Activated T-helper 17 cell treated with anti-CD3 and anti-CD28 coated beads, Interleukin-2, amount 50 U/mL, for 72 hours (primary cell): ENCODE results near the gene DTNB. TPM values are rescaled to one million over a fixed set of nuclear protein-coding genes. Genes with fewer than 3 reads are reported as not detected.
A peak's percentile ranks its signal among the peaks of the same experiment; 100 is the strongest.
"Not testable (repeated sequence)": the region's sequence is repeated elsewhere in the genome, so short reads cannot be mapped to it uniquely, and the experiment has no call there.

ENCODE experiments used
- ATAC-seq: fragments of 150-1000 bp; cut with Tn5 transposase; replicated peaks from 2 replicates; pipeline ENCODE4 v1.10.0; 2021; ENCODE audit warnings: mild to moderate bottlenecking, moderate library complexity
- H3K27ac Mint-ChIP-seq: one replicate; pipeline ENCODE4 v1.8.0; 2022; ENCODE audit warnings: mixed read lengths
- H3K27me3 Mint-ChIP-seq: one replicate; pipeline ENCODE4 v1.8.0; 2022; ENCODE audit warnings: mixed read lengths
- H3K36me3 Mint-ChIP-seq: one replicate; pipeline ENCODE4 v1.8.0; 2022; ENCODE audit warnings: low read depth, mild to moderate bottlenecking, mixed read lengths
- H3K4me1 Mint-ChIP-seq: one replicate; pipeline ENCODE4 v1.8.0; 2022; ENCODE audit warnings: mixed read lengths
- H3K4me3 Mint-ChIP-seq: one replicate; pipeline ENCODE4 v1.8.0; 2022; ENCODE audit warnings: mild to moderate bottlenecking, mixed read lengths
- H3K9me3 Mint-ChIP-seq: one replicate; pipeline ENCODE4 v1.8.0; 2022; ENCODE audit warnings: mixed read lengths
- total RNA-seq, 2 donors: library from RNA; stranded (reverse); gene quantifications; one replicate each; pipeline ENCODE4 v1.2.3, GENCODE V29; 2022

The DTNB gene
- total RNA-seq, 2 donors from 2014 or later, result 10.0 to 11.8 TPM

DNA sequence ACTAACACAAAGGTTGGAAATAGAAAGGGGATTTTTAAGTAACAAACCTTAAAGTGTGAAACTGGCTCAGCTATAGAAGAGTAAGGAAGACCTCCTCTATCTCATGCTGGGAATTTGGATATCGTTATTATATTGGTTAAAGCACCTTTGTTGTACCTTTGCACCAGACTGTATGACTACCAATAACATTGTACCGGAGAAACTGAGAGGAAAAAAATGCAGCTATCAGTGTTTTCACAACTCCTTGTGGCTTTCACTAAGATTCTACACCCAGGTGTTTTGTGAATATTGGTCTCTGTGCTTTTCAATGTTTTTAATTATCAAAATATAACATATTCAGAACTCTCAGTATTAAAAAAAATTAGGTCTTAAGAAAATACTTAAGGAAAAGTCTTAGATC, 48.7 kb downstream of the DTNB start:
- H3K36me3 Mint-ChIP-seq, result peaks cover 48% of the 10 kb centered on the region
- peak overlapping the region; percentile 57 for H3K27ac Mint-ChIP-seq
- no peak overlapping the region for H3K4me3 Mint-ChIP-seq
- no peaks in the 10 kb centered on the region for H3K27me3 Mint-ChIP-seq
- H3K4me1 Mint-ChIP-seq, result no peaks in the 10 kb centered on the region
- no peaks in the 10 kb centered on the region for H3K9me3 Mint-ChIP-seq
- no peak for ATAC-seq

DNA sequence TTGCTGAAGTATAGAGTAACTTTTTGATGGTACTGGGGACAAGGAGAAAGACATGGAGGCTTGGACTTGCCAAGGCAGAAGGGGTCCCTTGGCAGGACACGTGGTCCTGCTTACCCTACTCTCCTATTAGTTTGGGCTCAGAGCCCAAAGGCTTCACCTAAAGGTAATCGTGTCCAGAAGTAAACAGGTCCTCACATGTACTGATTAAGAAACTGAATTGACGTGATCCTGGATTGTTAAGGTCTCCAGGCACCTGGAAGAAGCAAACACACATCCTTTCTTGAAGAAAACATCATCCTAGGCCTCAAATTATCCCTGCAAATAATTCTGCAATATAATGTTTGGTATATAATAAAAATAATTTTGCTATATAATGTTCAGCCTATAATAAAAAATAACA, 50.0 kb downstream of the DTNB start:
- Mint-ChIP-seq H3K27ac (no peak overlapping the region), H3K4me3 (no peak overlapping the region), H3K4me1 (no peaks in the 10 kb centered on the region), H3K9me3 (no peaks in the 10 kb centered on the region), H3K27me3 (no peaks in the 10 kb centered on the region), H3K36me3 (peaks cover 47% of the 10 kb centered on the region)
- no peak for ATAC-seq

DNA sequence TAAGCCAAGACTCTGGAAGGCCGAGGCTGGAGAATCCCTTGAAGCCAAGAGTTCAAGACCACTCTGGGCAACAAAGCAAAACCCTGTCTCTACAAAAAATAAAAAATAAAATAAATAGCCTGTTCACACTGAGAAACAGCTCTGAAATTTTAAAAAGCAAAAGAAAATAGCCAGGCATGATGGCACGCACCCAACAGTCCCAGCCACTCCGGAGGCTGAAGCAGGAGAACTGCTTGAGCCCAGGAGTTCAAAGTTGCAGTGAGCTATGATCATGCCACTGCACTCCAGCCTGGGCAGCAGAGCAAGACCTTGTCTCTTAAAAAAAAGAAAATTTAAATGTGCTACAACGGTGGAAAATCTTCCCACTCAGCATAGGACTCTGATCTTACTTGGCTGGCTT, 52.7 kb downstream of the DTNB start:
- Mint-ChIP-seq H3K9me3 (no peaks in the 10 kb centered on the region), H3K4me1 (no peaks in the 10 kb centered on the region), H3K4me3 (no peak overlapping the region)

DNA sequence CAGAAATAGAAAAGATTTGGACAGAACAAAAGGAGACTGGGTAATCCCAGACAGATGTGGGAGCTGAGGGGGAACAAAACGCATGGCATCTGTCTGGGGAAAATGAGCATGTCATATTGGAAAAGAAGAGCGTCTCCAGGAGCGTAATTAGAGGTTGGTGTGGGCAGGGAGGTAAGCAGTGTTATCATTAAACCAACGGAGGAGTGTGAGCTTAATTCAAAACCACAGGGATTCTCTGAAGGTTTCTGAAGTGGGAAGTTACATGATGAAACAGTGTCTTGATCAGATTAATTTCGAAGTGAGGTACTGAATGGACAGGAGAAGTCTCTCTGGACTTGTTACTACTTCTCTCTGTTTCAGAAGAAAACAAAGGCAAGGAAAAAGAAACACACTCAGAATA, 53.3 kb downstream of the DTNB start:
- Mint-ChIP-seq H3K27ac (no peak overlapping the region), H3K4me1 (no peaks in the 10 kb centered on the region), H3K36me3 (peaks cover 16% of the 10 kb centered on the region), H3K27me3 (no peaks in the 10 kb centered on the region), H3K4me3 (no peak overlapping the region), H3K9me3 (no peaks in the 10 kb centered on the region)
- no peak for ATAC-seq

More for the DNA sequence above, 52.7 kb downstream of the DTNB start:
- Mint-ChIP-seq H3K27ac (no peak overlapping the region), H3K27me3 (no peaks in the 10 kb centered on the region), H3K36me3 (peaks cover 22% of the 10 kb centered on the region)
- ATAC-seq, result no peak

DNA sequence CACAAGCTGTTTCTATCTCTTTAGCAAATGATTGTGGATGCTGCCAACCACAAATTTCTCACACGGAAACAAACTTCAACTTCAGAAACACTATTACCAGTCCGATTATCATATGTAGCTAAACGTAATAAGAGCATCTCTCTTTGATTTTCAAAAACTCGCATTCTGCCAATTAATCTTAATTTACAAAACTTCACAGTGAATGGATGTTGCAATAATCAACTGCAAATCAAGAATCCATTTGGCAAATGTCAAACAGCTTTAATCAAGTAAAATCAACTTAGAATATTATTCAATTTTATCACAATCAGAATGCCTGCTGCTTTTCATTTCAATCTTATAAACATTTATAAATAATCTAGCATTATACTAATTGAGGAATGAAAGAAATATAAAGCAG, 54.2 kb downstream of the DTNB start:
- H3K4me3 Mint-ChIP-seq, result no peak overlapping the region
- no peaks in the 10 kb centered on the region for H3K4me1 Mint-ChIP-seq
- H3K27ac Mint-ChIP-seq, result no peak overlapping the region
- no peaks in the 10 kb centered on the region for H3K27me3 Mint-ChIP-seq
- ATAC-seq, result no peak
- no peaks in the 10 kb centered on the region for H3K9me3 Mint-ChIP-seq
- peaks cover 13% of the 10 kb centered on the region for H3K36me3 Mint-ChIP-seq

DNA sequence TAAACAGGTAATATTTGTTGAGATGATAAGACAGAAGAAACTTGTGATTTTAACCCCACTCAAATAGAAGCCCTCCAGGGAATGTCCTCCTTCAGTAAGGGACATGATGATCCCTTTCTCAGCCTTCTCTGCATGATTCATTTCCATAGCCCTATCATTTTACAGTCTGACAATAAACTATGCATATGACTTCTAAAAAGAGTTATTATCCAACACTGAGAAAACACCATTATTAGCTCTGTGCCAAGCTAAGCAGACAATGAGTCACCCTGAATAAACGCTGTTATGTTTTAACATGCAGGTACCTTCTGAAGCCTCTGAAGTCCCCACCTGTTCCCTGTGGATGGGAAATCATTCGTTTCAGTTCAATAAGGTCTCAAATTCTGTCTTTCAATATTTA, 54.7 kb downstream of the DTNB start:
- Mint-ChIP-seq H3K4me1 (no peaks in the 10 kb centered on the region), H3K4me3 (no peak overlapping the region), H3K27me3 (no peaks in the 10 kb centered on the region), H3K27ac (no peak overlapping the region), H3K36me3 (peaks cover 9% of the 10 kb centered on the region), H3K9me3 (no peaks in the 10 kb centered on the region)
- ATAC-seq, result no peak

DNA sequence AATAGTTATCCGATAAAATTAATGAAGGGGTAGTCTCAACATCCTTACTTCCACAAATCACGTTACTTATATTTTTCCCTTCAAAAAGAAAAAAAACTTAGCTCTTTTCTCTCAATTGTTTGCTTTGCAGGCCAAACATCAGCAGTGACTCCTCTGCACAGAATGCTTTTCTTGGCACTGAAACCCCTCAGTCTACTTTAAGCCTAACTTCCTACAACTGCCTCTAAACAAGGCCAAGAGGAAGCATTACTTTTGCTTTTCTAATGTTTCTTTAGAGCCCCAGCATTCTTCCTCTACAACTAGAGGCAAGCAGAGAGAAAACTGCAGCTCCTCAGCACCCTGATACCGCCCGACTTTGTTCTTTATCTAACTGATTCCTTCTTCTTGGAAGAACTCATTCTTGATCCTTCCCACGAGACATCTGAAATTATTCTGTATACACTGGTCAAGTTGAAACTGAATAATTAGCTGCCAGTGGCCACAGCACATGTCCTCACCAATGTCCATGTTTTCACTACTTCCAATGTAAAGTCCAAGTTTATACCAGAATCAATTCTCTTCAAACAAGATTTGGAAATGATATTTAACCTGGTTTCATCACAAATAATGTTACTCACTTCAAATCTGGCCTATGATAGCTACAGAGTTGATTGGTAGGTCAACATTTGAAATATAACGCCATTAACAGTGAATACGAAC, 55.3 kb downstream of the DTNB start:
- no peak overlapping the region for H3K4me3 Mint-ChIP-seq
- H3K27me3 Mint-ChIP-seq, result no peaks in the 10 kb centered on the region
- H3K4me1 Mint-ChIP-seq, result no peaks in the 10 kb centered on the region
- H3K27ac Mint-ChIP-seq, result no peak overlapping the region
- peaks cover 7% of the 10 kb centered on the region for H3K36me3 Mint-ChIP-seq
- ATAC-seq, result no peak
- H3K9me3 Mint-ChIP-seq, result no peaks in the 10 kb centered on the region

DNA sequence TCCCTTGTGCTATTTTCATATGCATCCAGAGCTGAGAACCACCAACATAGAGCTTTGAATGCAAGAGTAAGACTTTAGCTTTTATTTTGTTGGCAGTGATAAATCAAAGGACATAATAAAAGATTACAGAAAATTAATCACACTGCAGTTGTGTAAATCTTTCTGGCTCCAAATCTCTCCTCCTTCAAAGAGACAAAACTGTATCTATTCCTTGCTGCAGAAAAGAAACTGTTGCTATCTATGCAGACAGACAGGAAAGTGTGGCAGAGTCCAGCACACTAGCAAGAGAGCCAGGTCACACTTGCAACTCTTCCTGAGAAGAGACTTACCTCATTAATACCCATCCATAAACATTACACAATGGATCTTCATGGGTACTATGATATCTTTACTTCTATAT, 57.5 kb downstream of the DTNB start:
- Mint-ChIP-seq H3K4me1 (peaks cover 4% of the 10 kb centered on the region), H3K27ac (no peak overlapping the region), H3K36me3 (peaks cover under 1% of the 10 kb centered on the region), H3K4me3 (no peak overlapping the region), H3K27me3 (no peaks in the 10 kb centered on the region), H3K9me3 (no peaks in the 10 kb centered on the region)
- no peak for ATAC-seq

DNA sequence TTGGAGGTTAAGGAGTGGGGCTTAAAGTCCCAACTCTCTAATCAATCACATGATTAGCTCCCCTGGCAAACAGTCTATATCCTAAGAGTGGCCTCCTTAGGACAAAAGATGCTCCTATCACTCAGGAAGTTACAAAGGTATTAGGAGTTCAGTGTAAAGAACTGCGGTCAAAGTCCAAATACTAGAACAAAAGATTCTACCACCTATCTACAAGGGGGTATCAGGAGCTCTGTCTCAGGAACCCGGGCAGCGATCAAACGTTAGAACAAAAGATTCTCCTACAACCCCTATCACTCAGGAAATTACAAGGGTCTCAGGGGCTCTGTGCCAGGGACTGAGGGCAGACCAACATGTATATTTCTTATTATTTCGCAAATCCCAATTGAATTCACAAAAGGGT, 58.0 kb downstream of the DTNB start:
- Mint-ChIP-seq H3K36me3 (no peaks in the 10 kb centered on the region), H3K27ac (no peak overlapping the region), H3K4me1 (peaks cover 4% of the 10 kb centered on the region), H3K4me3 (no peak overlapping the region), H3K27me3 (no peaks in the 10 kb centered on the region), H3K9me3 (no peaks in the 10 kb centered on the region)
- no peak for ATAC-seq

DNA sequence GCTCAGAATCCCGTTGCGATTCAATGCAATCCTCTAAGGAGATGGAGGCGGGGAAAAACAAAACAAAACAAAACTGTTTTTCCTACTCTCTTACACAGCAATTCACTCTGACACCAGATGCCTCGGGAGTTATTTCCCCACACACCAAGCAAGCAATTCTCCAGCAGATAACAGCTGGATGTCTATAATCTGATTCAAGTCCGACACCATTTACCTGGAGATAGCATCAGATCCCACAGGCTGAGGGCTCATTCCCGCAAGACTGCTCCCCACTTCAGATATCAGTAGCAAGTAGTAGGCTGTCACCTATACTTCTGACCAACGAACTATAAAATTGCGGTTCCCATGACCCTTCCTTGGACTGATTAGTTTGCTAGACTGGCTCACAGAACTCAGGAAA, 58.7 kb downstream of the DTNB start:
- H3K4me3 Mint-ChIP-seq, result no peak overlapping the region
- H3K36me3 Mint-ChIP-seq, result no peaks in the 10 kb centered on the region
- peaks cover 4% of the 10 kb centered on the region for H3K4me1 Mint-ChIP-seq
- H3K27me3 Mint-ChIP-seq, result no peaks in the 10 kb centered on the region
- H3K27ac Mint-ChIP-seq, result no peak overlapping the region
- no peaks in the 10 kb centered on the region for H3K9me3 Mint-ChIP-seq
- no peak for ATAC-seq

DNA sequence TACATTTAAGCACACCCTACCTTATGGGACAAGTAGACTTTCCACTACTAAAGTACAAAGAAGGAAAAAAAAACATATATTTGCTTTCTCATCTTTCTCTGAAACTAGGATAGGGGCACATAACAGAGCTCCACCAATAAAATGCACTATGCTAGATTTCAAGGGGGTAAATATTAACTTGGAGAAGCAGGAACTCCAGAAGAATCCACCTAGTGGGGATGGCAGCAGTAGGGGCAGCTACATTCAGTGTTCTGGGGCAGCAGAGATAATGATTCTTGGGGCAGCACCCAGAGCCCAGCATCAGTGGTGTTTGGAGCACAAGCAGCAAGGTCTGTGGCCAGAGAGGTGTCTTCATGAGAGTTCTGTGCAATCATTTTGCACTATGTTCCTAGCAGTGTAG, 64.7 kb downstream of the DTNB start:
- H3K9me3 Mint-ChIP-seq, result no peaks in the 10 kb centered on the region
- H3K27me3 Mint-ChIP-seq, result no peaks in the 10 kb centered on the region
- H3K4me3 Mint-ChIP-seq, result no peak overlapping the region
- peak overlapping the region; percentile 14 for H3K27ac Mint-ChIP-seq
- ATAC-seq, result no peak
- H3K36me3 Mint-ChIP-seq, result no peaks in the 10 kb centered on the region
- peaks cover 4% of the 10 kb centered on the region for H3K4me1 Mint-ChIP-seq

DNA sequence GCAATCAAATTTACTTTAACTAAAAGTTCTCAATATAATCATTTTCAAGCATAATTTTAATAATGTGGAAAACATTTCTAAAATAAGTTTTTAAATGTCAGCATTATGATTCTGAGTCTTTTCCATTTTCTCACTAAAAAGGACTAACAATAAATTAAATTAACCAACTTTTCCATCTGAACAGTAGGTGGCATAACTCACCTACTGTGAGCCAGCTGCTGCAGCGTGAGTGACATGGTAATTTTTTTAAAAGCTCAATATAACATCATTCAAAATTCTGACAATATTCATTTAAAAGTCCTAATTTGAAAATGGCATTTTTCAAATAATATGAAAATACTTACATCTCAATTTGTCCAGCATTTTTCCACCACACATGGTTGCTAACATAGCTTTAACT, 66.5 kb downstream of the DTNB start:
- Mint-ChIP-seq H3K27me3 (no peaks in the 10 kb centered on the region), H3K4me3 (no peak overlapping the region), H3K27ac (no peak overlapping the region), H3K4me1 (peaks cover 5% of the 10 kb centered on the region), H3K36me3 (no peaks in the 10 kb centered on the region), H3K9me3 (no peaks in the 10 kb centered on the region)
- no peak for ATAC-seq

DNA sequence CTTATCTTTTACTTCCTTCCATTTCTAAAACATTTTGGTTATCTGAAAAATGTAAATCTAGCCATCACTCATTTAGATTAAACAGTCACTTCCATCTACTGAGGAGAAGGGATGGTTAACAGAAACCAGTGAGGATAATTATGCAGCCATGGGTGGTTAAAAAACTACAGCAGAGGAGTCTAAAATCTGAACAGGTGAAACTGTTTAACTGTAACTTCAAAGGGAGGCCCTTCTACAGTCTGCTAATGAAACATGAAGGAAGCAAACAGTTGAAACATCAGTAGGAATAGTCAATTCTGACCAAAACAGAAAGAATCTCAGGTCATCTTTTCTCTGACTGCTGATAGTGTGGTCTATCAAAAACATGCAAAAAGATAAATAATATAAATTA, 71.0 kb downstream of the DTNB start:
- Mint-ChIP-seq H3K36me3 (no peaks in the 10 kb centered on the region), H3K9me3 (no peaks in the 10 kb centered on the region), H3K4me3 (peak overlapping the region; percentile 50), H3K27ac (peak overlapping the region; percentile 18), H3K4me1 (peaks cover 24% of the 10 kb centered on the region), H3K27me3 (no peaks in the 10 kb centered on the region)
- ATAC-seq, result peak; percentile 73

DNA sequence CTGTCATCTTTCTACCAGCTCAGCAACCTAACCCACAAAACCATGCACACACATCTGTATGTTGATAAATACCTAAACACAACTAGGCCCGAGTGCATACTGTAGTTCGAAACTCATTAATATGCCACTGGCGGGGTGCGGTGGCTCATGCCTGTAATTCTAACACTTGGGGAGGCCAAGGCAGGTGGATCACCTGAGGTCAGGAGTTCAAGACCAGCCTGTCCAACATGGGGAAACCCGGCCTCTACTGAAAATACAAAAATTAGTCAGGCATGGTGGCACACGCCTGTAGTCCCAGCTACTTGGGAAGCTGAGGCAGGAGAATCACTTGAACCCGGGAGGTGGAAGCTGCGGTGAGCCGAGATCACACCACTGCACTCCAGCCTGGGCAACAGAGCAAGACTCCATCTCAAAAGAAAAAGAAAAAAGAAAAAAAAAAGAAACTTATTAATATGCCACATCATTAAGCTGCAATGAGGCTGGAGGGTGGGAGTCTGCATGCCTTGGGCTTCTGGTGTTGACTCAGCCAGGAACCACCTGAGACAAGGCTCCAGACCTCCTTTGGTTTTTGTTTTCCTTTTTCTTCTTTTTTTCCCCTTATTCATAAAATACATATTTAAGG, 71.6 kb downstream of the DTNB start:
- H3K36me3 Mint-ChIP-seq, H3K9me3 Mint-ChIP-seq, H3K27me3 Mint-ChIP-seq: not testable (repeated sequence)
- ATAC-seq, result peak; percentile 79
- H3K4me3 Mint-ChIP-seq, result peak overlapping the region; percentile 50
- peaks cover 24% of the 10 kb centered on the region for H3K4me1 Mint-ChIP-seq
- peak overlapping the region; percentile 63 for H3K27ac Mint-ChIP-seq

DNA sequence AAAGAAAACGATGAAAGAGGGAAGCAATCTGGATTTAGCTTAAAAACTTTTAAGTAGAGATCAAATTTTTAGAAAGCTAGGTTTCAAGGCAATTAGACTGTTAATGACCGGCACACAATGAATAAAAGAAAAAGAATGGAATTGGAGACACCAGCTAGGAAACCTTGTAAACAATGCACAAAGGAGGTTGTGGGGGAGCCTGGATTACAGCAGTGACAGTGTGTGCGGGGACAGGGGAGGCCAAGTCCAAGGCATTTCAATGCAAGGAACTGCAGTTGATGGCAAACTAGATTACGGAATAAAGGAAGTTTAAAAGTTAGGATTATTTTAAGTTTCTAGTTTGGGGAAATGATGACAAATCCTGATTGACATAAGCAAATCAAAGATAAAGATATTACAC, 74.5 kb downstream of the DTNB start:
- Mint-ChIP-seq H3K27ac (no peak overlapping the region), H3K4me3 (no peak overlapping the region), H3K4me1 (peaks cover 24% of the 10 kb centered on the region), H3K9me3 (no peaks in the 10 kb centered on the region), H3K27me3 (no peaks in the 10 kb centered on the region), H3K36me3 (no peaks in the 10 kb centered on the region)
- no peak for ATAC-seq
